Pancreas (tissue), 10 donors: ENCODE results near the gene CCM2L. TPM values are rescaled to one million over a fixed set of nuclear protein-coding genes. Genes with fewer than 3 reads are reported as not detected.
A peak's percentile ranks its signal among the peaks of the same experiment; 100 is the strongest.

Source experiments
- ATAC-seq, 4 donors: fragments of 200-7000 bp; cut with Tn5 transposase; one replicate each; pipeline versions ENCODE4 v1.8.0 to v1.9.1; 2020; ENCODE audit warnings: mild to moderate bottlenecking in 4 of 4, moderate library complexity in 4 of 4
- DNase-seq, 6 donors: peaks; one replicate each; pipeline ENCODE4 v3.0.0-alpha.2; 2020
- FAIRE-seq: peaks from 2 replicates; lab custom pipeline; 2012; peaks lifted over from hg19 to GRCh38; lab: Jason Lieb, UNC
- H3K27ac ChIP-seq, 4 donors: fragments of 200-600 bp; sonication (generic); 1 replicate in 3 of 4; 2 replicates in 1 of 4; pipeline versions ENCODE4 v1.5.0 to v1.8.0; 2020
- H3K27me3 ChIP-seq, 4 donors: fragments of 200-600 bp; one replicate each; pipeline ENCODE4 v1.8.0; 2021
- H3K36me3 ChIP-seq, 3 donors: fragments of 200-600 bp; sonication (generic) in 1 of 3; one replicate each; pipeline versions ENCODE4 v1.5.0 to v1.8.0; 2020 to 2021
- H3K4me1 ChIP-seq, 3 donors: fragments of 200-600 bp; one replicate each; pipeline ENCODE4 v1.8.0; 2021
- H3K4me3 ChIP-seq, 4 donors: fragments of 200-600 bp; sonication (generic) in 2 of 4; one replicate each; pipeline versions ENCODE4 v1.5.0 to v1.8.0; 2020 to 2021
- H3K9me3 ChIP-seq, 4 donors: fragments of 200-600 bp; one replicate each; pipeline ENCODE4 v1.8.0; 2021
- CTCF ChIP-seq, 4 donors: fragments of 200-600 bp; sonication (generic) in 3 of 4; IDR thresholded peaks; one replicate each; pipeline versions ENCODE4 v1.5.0 to v1.8.0; 2021; ENCODE audit warnings: antibody characterized with exemption in 4 of 4
- WGBS, 2 donors: extraction: QIAGEN DNeasy Blood & Tissue Kit; methylation state at CpG; one replicate each; pipeline ENCODE4 v1.1.7; 2013; 5-methylcytosine and 5-hydroxymethylcytosine counted together
- intact Hi-C, 3 donors: fragments of 100-400 bp; cut with DNase I; formaldehyde crosslinking; loops; one replicate each; pipeline versions ENCODE4 v1.11.1 to v1.14.2; 2022
- polyA plus RNA-seq, 2 donors: library from polyadenylated mRNA; stranded (reverse); fragments of 200-250 nt; gene quantifications; one replicate each; pipeline ENCODE4 v1.2.3, GENCODE V29; 2013
- total RNA-seq, 6 donors: library from RNA; stranded (reverse); fragmentation: NEBNext Ultra II Directional in 4 of 6; extraction: Animal tissue kit (Norgen Biotek cat#: 25700) in 4 of 6; gene quantifications; one replicate each; pipeline versions ENCODE4 v1.2.1 to v1.2.4, GENCODE V29; 2021 to 2023
- donor health status: healthy with polysubstance abuse.
- donor health status: DM: no; HTN: no; CAD: no; lungs with moderate emphysema.
- donor health status: DM: no; HTN: no; CAD: no.
- donor health status: control.
- donor health status: control.
- donor health status: Bipolar disorder and iron deficiency.
- donor health status: DM: yes; HTN: yes; CAD: no.
- donor health status: DM: no; HTN: no; CAD: no.
- donor health status: DM: no; HTN: no; CAD: no.
- donor health status: DM: yes; HTN: yes; CAD: no.

CCM2L gene
- total RNA-seq (1 to 10 TPM in 2 of 6 donors, under 1 TPM in 4; 0.31 to 2.2 (median 0.75) TPM), polyA plus RNA-seq (1 to 10 TPM; 5.3 to 6.7 TPM)

- FAIRE-seq: no peak
- no peaks in the 10 kb centered on the region for H3K9me3 ChIP-seq
Measured at GRCh38 chr20:32010101-32010500, at the start of gene CCM2L. Gene CCM2L, plus strand, starts transcription at chr20:32010438. Its CDS starts 17 bp downstream, at chr20:32010455.

GRCh38 chr20:31962761-31963160 is 47.5 kb upstream of the CCM2L start:
- 28 to 37% methylated on average over 2 of the region's 2 CpGs for WGBS, 2 donors
- Histone ChIP-seq H3K9me3 (no peaks in the 10 kb centered on the region), H3K27me3 (peaks cover 0 to 6% (median under 1%) of the 10 kb centered on the region in 4 donors), H3K4me3 (no peak overlapping the region), H3K36me3 (no peaks in the 10 kb centered on the region), H3K27ac (no peak overlapping the region), H3K4me1 (no peaks in the 10 kb centered on the region)
- no peak for FAIRE-seq
- ATAC-seq: no peak
- no peak for DNase-seq
- no peak for TF ChIP-seq CTCF (IDR thresholded peaks at IDR 0.05)
- intact Hi-C loops: no loop called here

More at GRCh38 chr20:32010101-32010500, at the start of gene CCM2L:
- H3K27me3 ChIP-seq: peaks cover 0 to 3% (median 0%) of the 10 kb centered on the region in 4 donors
- no peak for TF ChIP-seq CTCF (IDR thresholded peaks at IDR 0.05)
- no peaks in the 10 kb centered on the region for H3K36me3 ChIP-seq
- DNase-seq: no peak
- ATAC-seq: no peak
- WGBS, 2 donors: 46 to 49% methylated on average over 2 of the region's 2 CpGs
- no peak within 1 kb of the TSS for H3K27ac ChIP-seq
- intact Hi-C loops: no loop called here
- H3K4me3 ChIP-seq: no peak within 1 kb of the TSS
- H3K4me1 ChIP-seq: no peaks in the 10 kb centered on the region

GRCh38 chr20:31963889-31964288 is 46.3 kb upstream of the CCM2L start:
- no peak for TF ChIP-seq CTCF (IDR thresholded peaks at IDR 0.05)
- ATAC-seq: no peak
- WGBS, 2 donors: 35 to 41% methylated on average over 6 of the region's 6 CpGs
- H3K36me3 ChIP-seq: no peaks in the 10 kb centered on the region
- peaks cover 0 to 7% (median 2%) of the 10 kb centered on the region in 4 donors for H3K27me3 ChIP-seq
- H3K9me3 ChIP-seq: no peaks in the 10 kb centered on the region
- no peak overlapping the region for H3K4me3 ChIP-seq
- DNase-seq: no peak
- no peaks in the 10 kb centered on the region for H3K4me1 ChIP-seq
- intact Hi-C loops: no loop called here
- no peak for FAIRE-seq
- H3K27ac ChIP-seq: no peak overlapping the region

GRCh38 chr20:31966991-31967655 is 43.1 kb upstream of the CCM2L start:
- Histone ChIP-seq H3K4me1 (no peaks in the 10 kb centered on the region), H3K4me3 (peak overlapping the region in 1 of 4 donors; percentile 17), H3K27me3 (peaks cover 0 to 11% (median 2%) of the 10 kb centered on the region in 4 donors), H3K36me3 (no peaks in the 10 kb centered on the region), H3K27ac (no peak overlapping the region), H3K9me3 (no peaks in the 10 kb centered on the region)
- ATAC-seq: no peak
- 10 to 12% methylated on average over 5 of the region's 5 CpGs for WGBS, 2 donors
- no peak for FAIRE-seq
- intact Hi-C loops: no loop called here
- no peak for TF ChIP-seq CTCF (IDR thresholded peaks at IDR 0.05)
- DNase-seq: no peak

GRCh38 chr20:31967830-31968249 is 42.4 kb upstream of the CCM2L start, which contains the start of gene XKR7:
Gene XKR7, plus strand, starts transcription at chr20:31968151. Its CDS starts 25 bp downstream, at chr20:31968176.
- peaks cover 0 to 11% (median 2%) of the 10 kb centered on the region in 4 donors for H3K27me3 ChIP-seq
- H3K4me3 ChIP-seq: peak within 1 kb of the TSS in 2 of 4 donors; percentile 10 to 22
- no peak within 1 kb of the TSS for H3K27ac ChIP-seq
- no peaks in the 10 kb centered on the region for H3K4me1 ChIP-seq
- FAIRE-seq (no peak), DNase-seq (peak in 1 of 6 donors; percentile 59), ATAC-seq (peak in 3 of 4 donors; percentile 10 to 67 (median 60))
- TF ChIP-seq CTCF (IDR thresholded peaks at IDR 0.05): no peak
- intact Hi-C loops: no loop called here
- 0 to 2% methylated on average over 13 to 38 of the region's 38 CpGs for WGBS, 2 donors
- H3K9me3 ChIP-seq: no peaks in the 10 kb centered on the region
- no peaks in the 10 kb centered on the region for H3K36me3 ChIP-seq
